Measurements from ENCODE around the gene IMP3.

- TF ChIP-seq CTCF (IDR thresholded peaks at IDR 0.05) (no peak), POLR2AphosphoS5 (IDR thresholded peaks at IDR 0.05) (no peak)
Observed at GRCh38 chr15:75622505-75622904, 17.5 kb downstream of the IMP3 start.

All from prostate gland (tissue), 2 donors.